Sigmoid colon (tissue), 7 donors: ENCODE measurements around the gene SYCN. TPM values are rescaled to one million over a fixed set of nuclear protein-coding genes. Genes with fewer than 3 reads are reported as not detected.
"Not testable (repeated sequence)": the region's sequence is repeated elsewhere in the genome, so short reads cannot be mapped to it uniquely, and the experiment has no call there.

Experiments used
- DNase-seq: peaks from one replicate; pipeline ENCODE4 v3.0.0-alpha.2; 2019
- H3K27ac ChIP-seq, 4 donors: fragments of 200-600 bp; sonication (generic); one replicate each; pipeline ENCODE4 v1.5.1; 2016 to 2019; ENCODE audit warnings: mild to moderate bottlenecking in 1 of 4
- H3K27me3 ChIP-seq, 3 donors: fragments of 200-600 bp; sonication (generic); one replicate each; pipeline ENCODE4 v1.5.1; 2019; ENCODE audit warnings: mild to moderate bottlenecking in 1 of 3
- H3K36me3 ChIP-seq, 4 donors: fragments of 200-600 bp; sonication (generic); one replicate each; pipeline ENCODE4 v1.5.1; 2016 to 2019
- H3K4me1 ChIP-seq, 4 donors: fragments of 200-600 bp; sonication (generic); one replicate each; pipeline ENCODE4 v1.5.1; 2017 to 2019
- H3K4me3 ChIP-seq, 4 donors: fragments of 200-600 bp; sonication (generic); one replicate each; pipeline ENCODE4 v1.5.1; 2017 to 2019; ENCODE audit warnings: mild to moderate bottlenecking in 2 of 4, moderate library complexity in 1 of 4
- H3K9me3 ChIP-seq, 4 donors: fragments of 200-600 bp in 3 of 4; sonication (generic) in 3 of 4; one replicate each; pipeline versions ENCODE4 v1.5.1 to v1.6.1; 2013 to 2019
- CTCF ChIP-seq, 4 experiments: fragments of 450-650 bp in 3 of 4; fragments of 200-600 bp in 1 of 4; IDR thresholded peaks; one replicate each; pipeline ENCODE4 v1.5.1; 2016 to 2019; ENCODE audit warnings: antibody characterized with exemption in 4 of 4, mild to moderate bottlenecking in 3 of 4, moderate library complexity in 2 of 4
- EP300 ChIP-seq, 4 donors: sonication (generic); formaldehyde crosslinking; IDR thresholded peaks; one replicate each; pipeline ENCODE4 v1.6.1; 2017; ENCODE audit warnings: antibody characterized with exemption in 4 of 4
- POLR2A ChIP-seq, 2 donors: fragments of 450-650 bp; IDR thresholded peaks; one replicate each; pipeline ENCODE4 v1.6.1; 2016; ENCODE audit warnings: antibody characterized with exemption in 2 of 2, mild to moderate bottlenecking in 2 of 2, moderate library complexity in 2 of 2
- POLR2AphosphoS5 ChIP-seq, 4 donors: sonication (generic); formaldehyde crosslinking; IDR thresholded peaks; one replicate each; pipeline ENCODE4 v1.6.1; 2017; ENCODE audit warnings: antibody characterized with exemption in 4 of 4
- WGBS, 2 donors: extraction: QIAGEN DNeasy Blood & Tissue Kit; methylation state at CpG; one replicate each; pipeline ENCODE4 v1.1.7; 2013; 5-methylcytosine and 5-hydroxymethylcytosine counted together
- intact Hi-C: fragments of 100-400 bp; cut with DNase I; formaldehyde crosslinking; loops from one replicate; pipeline ENCODE4 v1.15.1; 2023
- polyA plus RNA-seq, 3 donors: library from polyadenylated mRNA; stranded (reverse); fragments of 200-250 nt; gene quantifications; one replicate each; pipeline ENCODE4 v1.2.3, GENCODE V29; 2013
- total RNA-seq, 4 donors: library from RNA; depleted of rRNA; stranded (reverse); fragments of >200 nt; gene quantifications; one replicate each; pipeline ENCODE4 v1.1.0, GENCODE V29; 2016
- donor health status: healthy with polysubstance abuse.
- donor health status: Bipolar disorder and iron deficiency.
- donor health status: healthy.

Gene SYCN
- total and polyA plus RNA-seq, 7 donors, result not detected

- intact Hi-C loops, result no loop called here
- Histone ChIP-seq H3K4me1 (no peaks in the 10 kb centered on the region), H3K36me3 (no peaks in the 10 kb centered on the region), H3K9me3 (no peaks in the 10 kb centered on the region), H3K27me3 (peaks cover 0 to 49% (median 9%) of the 10 kb centered on the region in 3 donors), H3K4me3 (no peak overlapping the region), H3K27ac (no peak overlapping the region)
- 16 to 23% methylated on average over 4 of the region's 4 CpGs for WGBS, 2 donors
- no peak for DNase-seq
- TF ChIP-seq POLR2AphosphoS5 (IDR thresholded peaks at IDR 0.05) (no peak), EP300 (IDR thresholded peaks at IDR 0.05) (no peak)
These were observed 19.7 kb upstream of the SYCN start for GRCh38 chr19:39223703-39224279.

GRCh38 chr19:39219108-39219507 lies 15.0 kb upstream of the SYCN start:
- 42 to 66% methylated on average over 10 of the region's 10 CpGs for WGBS, 2 donors
- H3K9me3 ChIP-seq, DNase-seq, H3K27ac ChIP-seq, intact Hi-C loops, H3K4me1 ChIP-seq, H3K4me3 ChIP-seq, H3K36me3 ChIP-seq: not testable (repeated sequence)
- peaks cover 0 to 43% (median under 1%) of the 10 kb centered on the region in 3 donors for H3K27me3 ChIP-seq

GRCh38 chr19:39218230-39219007 lies 14.4 kb upstream of the SYCN start:
- peaks cover 0 to 7% (median 3%) of the 10 kb centered on the region in 4 donors for H3K9me3 ChIP-seq
- intact Hi-C loops, result no loop called here
- 82 to 87% methylated on average over 15 of the region's 15 CpGs for WGBS, 2 donors
- no peaks in the 10 kb centered on the region for H3K36me3 ChIP-seq
- no peak overlapping the region for H3K27ac ChIP-seq
- H3K4me1 ChIP-seq, result no peaks in the 10 kb centered on the region
- no peak overlapping the region for H3K4me3 ChIP-seq
- DNase-seq, result no peak
- TF ChIP-seq EP300 (IDR thresholded peaks at IDR 0.05) (no peak), POLR2AphosphoS5 (IDR thresholded peaks at IDR 0.05) (no peak), POLR2A (IDR thresholded peaks at IDR 0.05) (no peak), CTCF (IDR thresholded peaks at IDR 0.05) (no peak)
- peaks cover 0 to 36% (median 0%) of the 10 kb centered on the region in 3 donors for H3K27me3 ChIP-seq

- H3K36me3 ChIP-seq, result no peaks in the 10 kb centered on the region
- intact Hi-C loops, result no loop called here
- H3K27ac ChIP-seq, result no peak overlapping the region
- WGBS, 2 donors, result 84 to 92% methylated on average over 5 of the region's 5 CpGs
- H3K27me3 ChIP-seq, result peaks cover 0 to 24% (median 0%) of the 10 kb centered on the region in 3 donors
- no peaks in the 10 kb centered on the region for H3K4me1 ChIP-seq
- H3K4me3 ChIP-seq, result no peak overlapping the region
- TF ChIP-seq POLR2A (IDR thresholded peaks at IDR 0.05) (no peak), CTCF (IDR thresholded peaks at IDR 0.05) (no peak), EP300 (IDR thresholded peaks at IDR 0.05) (no peak), POLR2AphosphoS5 (IDR thresholded peaks at IDR 0.05) (no peak)
- H3K9me3 ChIP-seq, result peaks cover 0 to 7% (median 3%) of the 10 kb centered on the region in 4 donors
- DNase-seq, result no peak
These were observed 13.0 kb upstream of the SYCN start for GRCh38 chr19:39217094-39217493.

GRCh38 chr19:39215323-39215722 lies 11.3 kb upstream of the SYCN start:
- peaks cover 0 to 24% (median 0%) of the 10 kb centered on the region in 3 donors for H3K27me3 ChIP-seq
- H3K9me3 ChIP-seq, H3K27ac ChIP-seq, H3K4me1 ChIP-seq, H3K36me3 ChIP-seq, DNase-seq, H3K4me3 ChIP-seq, intact Hi-C loops: not testable (repeated sequence)
- 87 to 88% methylated on average over 3 of the region's 3 CpGs for WGBS, 2 donors

- TF ChIP-seq CTCF (IDR thresholded peaks at IDR 0.05) (no peak), EP300 (IDR thresholded peaks at IDR 0.05) (no peak), POLR2A (IDR thresholded peaks at IDR 0.05) (no peak)
These were observed 8.3 kb upstream of the SYCN start for GRCh38 chr19:39212375-39212742.

More at GRCh38 chr19:39212375-39212742, 8.3 kb upstream of the SYCN start:
- no peak for DNase-seq
- Histone ChIP-seq H3K4me1 (no peaks in the 10 kb centered on the region), H3K9me3 (peaks cover 0 to 7% (median 3%) of the 10 kb centered on the region in 4 donors), H3K27ac (no peak overlapping the region), H3K4me3 (no peak overlapping the region), H3K27me3 (peaks cover 0 to 9% (median 0%) of the 10 kb centered on the region in 3 donors), H3K36me3 (no peaks in the 10 kb centered on the region)
- intact Hi-C loops, result no loop called here
- 17 to 27% methylated on average over 8 of the region's 8 CpGs for WGBS, 2 donors
